GM13976 (cell line): Measurements from ENCODE around the gene TBCCD1.

ENCODE experiments used
- DNase-seq: peaks from one replicate; pipeline ENCODE4 v3.0.0; 2012; ENCODE audit warnings: low spot score
- CTCF ChIP-seq: IDR thresholded peaks from 2 replicates; pipeline ENCODE4 v1.5.1; 2012; ENCODE audit warnings: borderline replicate concordance, mild to moderate bottlenecking; ENCODE audit not compliant: insufficient read depth; ENCODE audit errors: extremely low read depth, missing control alignments, control extremely low read depth
- in situ Hi-C: fragments of 300-500 bp; cut with MboI; formaldehyde crosslinking; loops from one replicate; pipeline ENCODE4 v1.12.0; 2022; ENCODE audit warnings: low sequenced_read_pairs, mixed read lengths, inconsistent platforms; ENCODE audit not compliant: unreplicated experiment

TBCCD1 gene

GRCh38 chr3:186530415-186530814, 36.7 kb downstream of the TBCCD1 start:
- no peak for DNase-seq
- no peak for TF ChIP-seq CTCF
- in situ Hi-C loops: no loop called here

DNA sequence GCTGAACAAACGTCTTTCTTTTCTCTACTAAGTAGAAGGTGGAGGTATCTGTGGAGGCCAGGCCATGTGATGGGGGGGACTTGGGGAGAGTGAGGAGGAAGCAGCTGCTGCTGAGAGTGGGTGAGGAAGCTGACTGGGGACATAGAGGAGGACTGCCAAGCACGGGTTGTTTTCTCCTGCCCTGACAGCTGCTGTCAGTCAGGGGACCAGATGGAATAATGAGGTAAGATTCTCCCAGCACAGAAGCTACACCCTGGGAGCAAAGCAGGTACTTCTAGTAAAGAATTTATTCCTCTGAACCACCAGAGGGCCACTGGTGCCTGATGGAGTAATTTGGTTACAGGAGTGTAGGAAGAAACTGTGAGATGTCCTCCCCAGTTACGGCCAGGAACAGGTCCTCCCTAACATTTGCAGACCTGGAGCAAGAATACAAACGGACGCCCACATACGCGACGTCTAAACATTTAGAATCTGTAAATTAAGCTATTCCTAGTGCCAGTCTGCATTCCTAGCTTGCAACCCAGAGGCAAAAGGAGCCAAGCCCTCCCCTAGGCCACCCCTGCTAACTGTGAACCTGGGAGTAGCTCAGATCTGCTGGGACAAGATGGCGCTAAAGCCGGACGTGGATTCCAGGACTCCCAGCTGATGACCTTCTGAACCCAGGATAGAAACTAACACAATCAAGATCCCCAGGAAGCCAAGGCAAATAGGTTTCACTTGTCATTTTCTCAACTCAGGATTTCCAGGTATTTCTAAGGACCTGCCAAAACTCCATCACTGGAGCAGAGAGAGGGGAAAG, 37.7 kb downstream of the TBCCD1 start:
- peak; percentile 30 for TF ChIP-seq CTCF
- in situ Hi-C loops: no loop called here
- no peak for DNase-seq

- in situ Hi-C loops: no loop called here
- TF ChIP-seq CTCF: no peak
- no peak for DNase-seq
Observed at GRCh38 chr3:186526256-186526606, 40.9 kb downstream of the TBCCD1 start.

GRCh38 chr3:186525369-186526255, 41.5 kb downstream of the TBCCD1 start:
- in situ Hi-C loops: no loop called here
- no peak for TF ChIP-seq CTCF
- DNase-seq: no peak

DNA sequence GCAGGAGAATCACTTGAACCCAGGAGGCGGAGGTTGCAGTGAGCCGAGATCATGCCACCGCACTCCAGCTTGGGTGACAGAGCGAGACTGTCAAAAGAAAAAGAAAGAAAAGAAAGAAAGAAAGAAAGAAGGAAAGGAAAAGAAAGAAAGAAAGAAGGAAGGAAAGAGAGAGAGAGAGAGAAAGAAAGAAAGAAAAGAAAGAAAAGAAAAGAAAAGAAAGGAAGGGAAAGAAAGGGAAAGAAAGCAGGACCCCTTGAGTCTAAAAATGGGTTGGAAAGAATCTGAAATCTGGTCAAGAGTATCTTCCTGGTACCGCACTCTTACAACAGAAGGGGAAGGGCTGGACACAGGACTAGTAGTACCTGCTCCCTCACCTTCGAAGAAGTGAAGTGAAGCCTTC, 42.5 kb downstream of the TBCCD1 start:
- no peak for TF ChIP-seq CTCF
- DNase-seq: no peak
- in situ Hi-C loops: no loop called here

DNA sequence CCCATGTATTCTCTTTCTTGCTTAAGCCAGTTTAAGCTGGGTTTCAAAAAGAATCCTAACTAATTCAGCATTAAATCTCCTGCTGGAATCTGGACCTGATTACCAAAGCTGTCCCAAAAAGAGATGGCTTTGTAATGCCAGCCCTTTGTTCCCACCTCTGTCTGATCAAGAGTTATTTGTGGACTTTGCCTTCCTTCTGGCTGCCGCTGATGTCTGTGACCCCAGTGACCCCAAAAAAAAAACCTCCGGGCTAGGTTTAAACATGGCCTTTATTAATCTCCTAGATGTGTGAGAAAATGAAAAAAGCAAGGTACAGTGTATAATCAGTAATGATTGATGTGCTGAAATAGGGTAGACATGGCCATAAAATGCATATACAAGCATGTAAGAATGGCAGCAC, 43.7 kb downstream of the TBCCD1 start:
- in situ Hi-C loops: no loop called here
- TF ChIP-seq CTCF: no peak

More for the DNA sequence above, 43.7 kb downstream of the TBCCD1 start:
- DNase-seq: no peak
